A549 (cell line): Measurements from ENCODE around the gene PEX10. TPM values are rescaled to one million over a fixed set of nuclear protein-coding genes. Genes with fewer than 3 reads are reported as not detected.

Source experiments
- ATAC-seq, 2 experiments: fragments of 200-7000 bp in 1 of 2; fragments of >200 bp in 1 of 2; cut with Nextera tagmentation in 1 of 2; cut with Tn5 transposase in 1 of 2; 3 replicates each; pipeline versions ENCODE4 v1.8.0 to v1.9.1; 2018 to 2020; ENCODE audit warnings: mild to moderate bottlenecking in 1 of 2, moderate library complexity in 1 of 2
- CTCF ChIA-PET: fragments of 300-600 bp; sonication (Branson Sonifier 250); formaldehyde crosslinking; extraction: SDS; loops from one replicate; lab custom pipeline; 2021; ENCODE audit warnings: antibody characterized with exemption, inconsistent platforms; lab: Yijun Ruan, JAX
- POLR2A ChIA-PET: fragments of 350-600 bp; formaldehyde crosslinking; extraction: SDS; loops from one replicate; lab custom pipeline; 2021; ENCODE audit warnings: antibody characterized with exemption, inconsistent platforms; lab: Yijun Ruan, JAX
- DNase-seq, 2 experiments: peaks; one replicate each; pipeline versions ENCODE4 v3.0.0 to v3.0.0-alpha.2; 2011 to 2016; ENCODE audit warnings: low read depth in 1 of 2, low spot score in 1 of 2
- FAIRE-seq: peaks from 2 replicates; lab custom pipeline; 2011; peaks lifted over from hg19 to GRCh38; lab: Jason Lieb, UNC
- H3K27ac ChIP-seq, 2 experiments: fragments of >200 bp; sonication (Bioruptor Twin); formaldehyde crosslinking; 3 replicates each; pipeline ENCODE4 v1.5.1; 2016 to 2017
- H3K4me1 ChIP-seq: fragments of >200 bp; sonication (Bioruptor Twin); formaldehyde crosslinking; 3 replicates; pipeline ENCODE4 v1.6.1; 2016
- H3K4me2 ChIP-seq: fragments of >200 bp; sonication (Bioruptor Twin); formaldehyde crosslinking; 3 replicates; pipeline ENCODE4 v1.6.1; 2016
- H3K4me3 ChIP-seq: fragments of >200 bp; sonication (Bioruptor Twin); formaldehyde crosslinking; 3 replicates; pipeline ENCODE4 v1.5.1; 2016
- H3K9me3 ChIP-seq: fragments of >200 bp; sonication (Bioruptor Twin); formaldehyde crosslinking; 3 replicates; pipeline ENCODE4 v1.6.1; 2016
- ATOH8 ChIP-seq: fragments of 250-450 bp; sonication (Bioruptor Pico); IDR thresholded peaks from 2 replicates; pipeline ENCODE4 v1.5.0; 2020; ENCODE audit warnings: low read depth, mild to moderate bottlenecking, moderate library complexity
- BCL3 ChIP-seq: fragments of >200 bp; sonication (Bioruptor Twin); formaldehyde crosslinking; IDR thresholded peaks from 3 replicates; pipeline ENCODE4 v1.6.1; 2016
- CTCF ChIP-seq: fragments of >200 bp; sonication (Bioruptor Twin); formaldehyde crosslinking; IDR thresholded peaks from 3 replicates; pipeline ENCODE4 v1.5.1; 2016
- EHF ChIP-seq: fragments of 250-450 bp; sonication (Bioruptor Pico); IDR thresholded peaks from 2 replicates; pipeline ENCODE4 v1.5.0; 2020; ENCODE audit warnings: mild to moderate bottlenecking
- HEYL ChIP-seq: fragments of 250-450 bp; sonication (Bioruptor Pico); IDR thresholded peaks from 2 replicates; pipeline ENCODE4 v1.8.0; 2021; ENCODE audit warnings: mild to moderate bottlenecking, moderate library complexity
- HMGXB4 ChIP-seq: fragments of 250-450 bp; sonication (Bioruptor Pico); IDR thresholded peaks from 2 replicates; pipeline ENCODE4 v1.5.0; 2021; ENCODE audit warnings: mild to moderate bottlenecking, moderate library complexity, borderline replicate concordance
- HOXA7 ChIP-seq: fragments of 250-450 bp; sonication (Bioruptor Pico); IDR thresholded peaks from 2 replicates; pipeline ENCODE4 v1.5.0; 2020; ENCODE audit warnings: mild to moderate bottlenecking, moderate library complexity
- NR3C1 ChIP-seq: fragments of >200 bp; sonication (Bioruptor Twin); formaldehyde crosslinking; IDR thresholded peaks from 3 replicates; pipeline ENCODE4 v1.6.1; 2017
- RCOR1 ChIP-seq: fragments of 150-350 bp; IDR thresholded peaks from 2 replicates; pipeline ENCODE4 v1.6.1; 2014; ENCODE audit warnings: antibody characterized with exemption, low read length, low read depth
- RNF2 ChIP-seq: fragments of 200-600 bp; sonication (generic); IDR thresholded peaks from 2 replicates; pipeline ENCODE4 v1.6.1; 2016; ENCODE audit warnings: low read depth, mild to moderate bottlenecking, antibody characterized with exemption, moderate library complexity, borderline replicate concordance
- SREBF2 ChIP-seq: fragments of 450-650 bp; IDR thresholded peaks from 2 replicates; pipeline ENCODE4 v1.6.1; 2014; ENCODE audit warnings: mild to moderate bottlenecking, moderate library complexity
- ZNF302 ChIP-seq: fragments of 250-450 bp; sonication (Bioruptor Pico); IDR thresholded peaks from 2 replicates; pipeline ENCODE4 v1.9.0; 2021; ENCODE audit warnings: inconsistent platforms, mild to moderate bottlenecking, moderate library complexity
- WGBS: methylation state at CpG from one replicate; pipeline ENCODE4 v1.1.6; 2017; ENCODE audit errors: missing lambda C conversion rate; 5-methylcytosine and 5-hydroxymethylcytosine counted together
- polyA plus RNA-seq, 4 experiments: library from polyadenylated mRNA; depleted of rRNA in 3 of 4; stranded (reverse); fragments of >200 nt; fragmentation: RNase III in 1 of 4; extraction: RNeasy Plus Mini Kit Qiagen cat#74134 plus additional on column Dnase treatment in 1 of 4; gene quantifications; 2 replicates in 3 of 4; 3 replicates in 1 of 4; pipeline ENCODE4 v1.2.3, GENCODE V29; 2011 to 2017

Gene PEX10
- polyA plus RNA-seq, 2 of the 4 experiments (the other 2 are of a cell fraction), result 12.3 to 20.2 TPM

- Histone ChIP-seq H3K4me2 (no peak overlapping the region), H3K9me3 (peaks cover 3% of the 10 kb centered on the region; the same call in 2 of the 3 replicates), H3K4me1 (no peaks in the 10 kb centered on the region), H3K27ac (no peak overlapping the region), H3K4me3 (no peak overlapping the region)
- no peak for DNase-seq
- TF ChIP-seq BCL3 (no peak), SREBF2 (no peak), EHF (CRISPR knock-in tag) (no peak), ZNF302 (CRISPR knock-in tag) (no peak), HMGXB4 (CRISPR knock-in tag) (no peak), NR3C1 (no peak), CTCF (no peak), HEYL (CRISPR knock-in tag) (no peak), HOXA7 (no peak), RCOR1 (no peak), RNF2 (no peak)
- POLR2A ChIA-PET, result no interaction called here
- no peak for ATAC-seq
- WGBS, result 79% methylated on average over 7 of the region's 24 CpGs
- no peak for FAIRE-seq
- CTCF ChIA-PET, result interaction anchor here (1.2 to 1.4 kb wide), 2 partner anchors 22 to 39 kb away, joined by 3 read pairs; no protein-coding TSS in a partner anchor
Measured at GRCh38 chr1:2358651-2359640, 53.4 kb downstream of the PEX10 start.

GRCh38 chr1:2358072-2358471 is 54.3 kb downstream of the PEX10 start:
- ATAC-seq, result no peak
- CTCF ChIA-PET, result interaction anchor here (1.2 to 1.4 kb wide), 2 partner anchors 23 to 39 kb away, joined by 3 read pairs; no protein-coding TSS in a partner anchor

More at GRCh38 chr1:2358072-2358471, 54.3 kb downstream of the PEX10 start:
- H3K4me1 ChIP-seq, result no peaks in the 10 kb centered on the region
- WGBS, result 84% methylated on average over 10 of the region's 13 CpGs
- no peak overlapping the region for H3K27ac ChIP-seq
- no peaks in the 10 kb centered on the region; the same call in 2 of the 3 replicates for H3K9me3 ChIP-seq
- no peak overlapping the region for H3K4me2 ChIP-seq
- TF ChIP-seq ATOH8 (CRISPR knock-in tag), result no peak
- TF ChIP-seq, all 56 proteins: peak for 0
- POLR2A ChIA-PET, result no interaction called here
- H3K4me3 ChIP-seq, result no peak overlapping the region
- FAIRE-seq, result no peak
- no peak for DNase-seq
